HFF-Myc (cell line): ENCODE results near the gene ANGPT4.

ENCODE experiments used
- DNase-seq: peaks from one replicate; pipeline ENCODE4 v3.0.0-alpha.2; 2011; ENCODE audit warnings: low read depth; ENCODE audit errors: extremely low read depth
- H3K4me3 ChIP-seq: replicated peaks from 2 replicates; pipeline ENCODE4 v1.5.1; 2011; ENCODE audit warnings: low read depth, mild to moderate bottlenecking, control low read depth, low read length
- TF ChIP-seq, protein P1 (sequence below): IDR thresholded peaks from 2 replicates; pipeline ENCODE4 v1.5.1; 2012; ENCODE audit warnings: mild to moderate bottlenecking, low read depth, low read length, control low read depth; ENCODE audit errors: missing control alignments

ANGPT4 gene

DNA sequence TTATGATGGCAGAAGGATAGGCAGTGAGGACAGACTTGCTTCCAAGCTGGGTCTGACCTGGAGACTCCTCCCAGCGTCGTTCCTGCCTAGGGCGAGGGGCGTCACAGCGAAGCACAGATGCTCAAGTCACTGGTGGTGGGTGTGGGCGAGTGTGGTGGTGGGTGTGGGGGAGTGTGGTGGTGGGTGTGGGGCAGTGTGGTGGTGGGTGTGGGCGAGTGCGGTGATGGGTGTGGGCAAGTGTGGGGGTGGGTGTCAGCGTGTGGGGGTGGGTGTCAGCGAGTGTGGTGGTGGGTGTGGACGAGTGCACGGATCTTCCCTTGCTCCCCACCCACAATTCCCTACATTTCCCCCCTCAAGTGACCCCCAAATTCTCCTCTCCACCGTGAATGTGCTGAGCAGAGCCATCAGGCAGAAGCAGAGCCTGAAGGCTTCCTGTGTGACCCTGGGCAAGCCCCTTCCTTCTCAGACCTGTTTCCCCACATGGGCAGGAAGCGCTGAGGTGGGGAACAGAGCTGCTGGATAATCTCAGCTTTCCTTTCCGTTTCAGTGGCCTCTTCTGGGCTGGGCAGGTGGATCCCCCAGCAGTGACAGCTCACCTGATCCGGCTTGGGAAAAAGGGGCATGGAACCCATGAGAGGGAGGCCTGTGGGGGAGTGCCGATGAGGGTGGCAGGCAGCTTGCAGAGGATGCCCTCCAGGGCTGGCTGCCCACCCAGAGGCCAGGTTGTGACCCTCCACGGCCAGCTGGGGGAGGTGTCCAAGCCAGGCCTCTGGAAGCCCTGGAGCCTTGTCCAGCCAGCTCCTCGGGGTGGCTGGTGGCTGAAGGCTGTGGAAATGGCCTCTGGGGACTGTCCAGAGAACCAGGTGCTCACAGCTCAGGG lies 43.0 kb upstream of the ANGPT4 start:
- TF ChIP-seq, protein P1, sequence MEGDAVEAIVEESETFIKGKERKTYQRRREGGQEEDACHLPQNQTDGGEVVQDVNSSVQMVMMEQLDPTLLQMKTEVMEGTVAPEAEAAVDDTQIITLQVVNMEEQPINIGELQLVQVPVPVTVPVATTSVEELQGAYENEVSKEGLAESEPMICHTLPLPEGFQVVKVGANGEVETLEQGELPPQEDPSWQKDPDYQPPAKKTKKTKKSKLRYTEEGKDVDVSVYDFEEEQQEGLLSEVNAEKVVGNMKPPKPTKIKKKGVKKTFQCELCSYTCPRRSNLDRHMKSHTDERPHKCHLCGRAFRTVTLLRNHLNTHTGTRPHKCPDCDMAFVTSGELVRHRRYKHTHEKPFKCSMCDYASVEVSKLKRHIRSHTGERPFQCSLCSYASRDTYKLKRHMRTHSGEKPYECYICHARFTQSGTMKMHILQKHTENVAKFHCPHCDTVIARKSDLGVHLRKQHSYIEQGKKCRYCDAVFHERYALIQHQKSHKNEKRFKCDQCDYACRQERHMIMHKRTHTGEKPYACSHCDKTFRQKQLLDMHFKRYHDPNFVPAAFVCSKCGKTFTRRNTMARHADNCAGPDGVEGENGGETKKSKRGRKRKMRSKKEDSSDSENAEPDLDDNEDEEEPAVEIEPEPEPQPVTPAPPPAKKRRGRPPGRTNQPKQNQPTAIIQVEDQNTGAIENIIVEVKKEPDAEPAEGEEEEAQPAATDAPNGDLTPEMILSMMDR, result no peak
- no peak overlapping the region for H3K4me3 ChIP-seq
- DNase-seq, result no peak

DNA sequence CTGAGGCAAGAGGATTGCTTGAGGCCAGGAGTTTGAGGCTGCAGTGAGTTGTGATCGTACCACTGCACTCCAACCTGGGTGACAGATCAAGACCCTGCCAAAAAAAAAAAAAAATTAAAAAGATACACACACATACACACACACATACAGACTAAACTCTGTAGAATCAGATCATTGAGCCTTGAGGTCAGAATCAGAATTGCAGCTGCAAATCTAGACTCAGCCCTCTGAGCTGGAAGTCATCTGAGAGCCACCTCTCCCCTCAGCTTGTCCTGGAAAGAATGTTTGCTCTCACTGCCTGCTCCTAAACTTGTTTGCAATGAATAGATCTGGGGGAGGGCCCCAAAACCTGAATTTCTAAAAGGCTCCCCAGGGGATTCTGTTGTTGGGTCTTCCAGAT lies 41.4 kb upstream of the ANGPT4 start:
- TF ChIP-seq, protein P1, result no peak
- no peak overlapping the region for H3K4me3 ChIP-seq
- no peak for DNase-seq

DNA sequence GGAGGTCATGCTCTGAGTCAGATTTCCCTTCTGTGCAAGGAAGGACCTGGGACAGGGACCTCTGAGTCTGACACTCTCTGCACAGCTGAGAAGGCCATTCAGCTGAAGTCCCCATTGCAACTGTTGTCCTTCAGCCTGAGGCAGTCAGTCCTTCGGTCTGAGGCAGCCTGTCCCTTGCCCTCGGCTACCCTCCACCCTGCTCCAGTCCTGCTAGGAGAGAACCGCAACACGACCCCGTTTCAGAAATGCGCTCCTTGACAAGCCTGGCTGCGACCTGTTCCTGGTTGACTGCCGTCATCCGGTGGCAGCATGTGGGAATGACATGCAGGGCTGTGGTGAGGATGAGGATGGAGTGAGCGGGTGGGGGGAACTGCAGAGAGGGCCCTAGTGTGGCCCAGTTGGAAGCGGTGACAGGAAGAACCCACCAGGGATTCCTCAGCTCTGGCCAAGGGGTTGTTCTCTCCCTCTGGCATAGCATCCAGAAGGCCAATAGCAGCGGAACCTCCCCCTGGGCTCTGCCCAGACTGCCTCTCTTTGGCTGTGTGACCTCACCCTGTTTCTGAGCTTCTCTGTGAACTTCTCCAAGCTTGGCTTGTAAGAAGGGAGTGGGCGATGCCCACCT lies 40.3 kb upstream of the ANGPT4 start:
- TF ChIP-seq, protein P1, result peak; percentile 89
- no peak overlapping the region for H3K4me3 ChIP-seq
- peak; percentile 24 for DNase-seq

DNA sequence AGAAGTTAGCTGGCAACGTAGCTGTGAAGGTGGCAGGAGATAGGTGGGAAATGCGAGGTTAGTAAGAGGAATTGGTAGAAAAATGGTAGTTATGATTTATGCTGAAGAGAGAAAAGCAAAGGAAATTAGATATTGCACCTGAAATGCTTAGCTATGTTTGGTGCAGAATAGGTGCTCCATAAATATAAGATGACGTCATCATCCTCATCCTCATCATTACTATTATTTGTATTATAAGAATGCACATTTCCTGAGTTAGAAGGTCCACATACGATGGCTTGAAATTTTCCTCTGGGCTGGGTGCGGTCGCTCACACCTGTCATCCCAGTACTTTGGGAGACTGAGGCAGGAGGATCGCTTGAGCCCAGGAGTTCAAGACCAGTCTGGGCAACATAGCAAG lies 39.5 kb upstream of the ANGPT4 start:
- no peak for DNase-seq
- TF ChIP-seq, protein P1, result no peak
- no peak overlapping the region for H3K4me3 ChIP-seq

DNA sequence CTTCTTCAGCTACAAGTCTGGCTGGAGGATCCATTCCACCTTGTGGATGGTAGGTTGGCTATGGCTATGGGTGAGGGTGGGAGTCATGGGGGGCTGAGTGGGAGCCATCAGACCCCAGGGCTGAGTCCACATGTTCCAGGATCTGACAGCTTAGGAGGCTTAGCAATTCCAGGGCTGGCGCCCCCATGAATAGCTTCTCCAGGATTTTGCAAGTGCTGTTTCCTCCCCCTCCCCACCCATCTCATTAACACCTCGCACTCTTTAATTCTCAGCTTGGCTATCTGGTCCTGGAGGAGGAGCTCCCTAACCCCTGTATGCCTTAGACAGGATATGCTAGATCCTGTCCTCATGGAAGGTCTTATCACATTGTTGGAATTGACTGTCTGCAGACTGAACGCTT lies 39.0 kb upstream of the ANGPT4 start:
- TF ChIP-seq, protein P1, result no peak
- no peak overlapping the region for H3K4me3 ChIP-seq
- DNase-seq, result no peak

DNA sequence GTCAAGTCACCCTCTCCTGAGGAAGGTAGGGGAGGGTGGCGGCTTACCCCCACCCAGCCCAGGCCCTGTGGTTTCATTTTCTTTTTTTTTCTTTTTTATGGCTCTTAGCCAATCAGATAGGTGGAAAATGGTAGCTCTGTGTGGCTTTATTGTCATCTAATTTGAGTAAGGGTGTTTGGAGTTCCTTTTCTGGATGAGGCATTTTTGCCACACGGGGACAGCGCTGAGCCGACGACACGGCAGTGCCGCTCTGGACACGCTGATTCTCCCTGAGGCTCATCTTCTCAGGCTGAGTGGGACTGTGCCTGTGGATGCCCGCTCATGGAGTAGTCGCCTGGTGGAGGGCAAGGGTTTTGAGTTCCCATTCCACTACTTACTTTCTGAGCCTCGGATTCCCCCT lies 37.6 kb upstream of the ANGPT4 start:
- H3K4me3 ChIP-seq, result no peak overlapping the region
- DNase-seq, result no peak
- TF ChIP-seq, protein P1, result no peak
